Ectodermal cell (in vitro differentiated cells): ENCODE data around the gene TYW1B.
"Not testable (repeated sequence)": the region's sequence is repeated elsewhere in the genome, so short reads cannot be mapped to it uniquely, and the experiment has no call there.

Experiments
- H3K27ac ChIP-seq: 2 replicates; pipeline ENCODE4 v1.7.0; 2013; ENCODE audit warnings: mild to moderate bottlenecking, low read depth, low read length; ENCODE audit not compliant: insufficient read depth, poor library complexity, severe bottlenecking
- H3K27me3 ChIP-seq: 2 replicates; pipeline ENCODE4 v1.7.0; 2013; ENCODE audit warnings: mild to moderate bottlenecking, low read length; ENCODE audit not compliant: insufficient read depth, control insufficient read depth, poor library complexity, severe bottlenecking
- H3K36me3 ChIP-seq: one replicate; pipeline ENCODE4 v1.7.0; 2013; ENCODE audit warnings: low read length; ENCODE audit not compliant: control insufficient read depth, insufficient read depth
- H3K4me1 ChIP-seq: one replicate; pipeline ENCODE4 v1.7.0; 2013; ENCODE audit warnings: low read length; ENCODE audit not compliant: control insufficient read depth, insufficient read depth
- H3K4me3 ChIP-seq: 2 replicates; pipeline ENCODE4 v1.7.0; 2013; ENCODE audit warnings: low read depth, low read length, control low read depth; ENCODE audit not compliant: insufficient read depth
- H3K9me3 ChIP-seq: 2 replicates; pipeline ENCODE4 v1.7.0; 2013; ENCODE audit warnings: mild to moderate bottlenecking, low read length, moderate library complexity; ENCODE audit not compliant: control insufficient read depth
- WGBS, 2 experiments: methylation state at CpG; one replicate each; pipeline ENCODE4 v1.1.7; 2013; ENCODE audit warnings: missing lambda C conversion rate in 2 of 2; 5-methylcytosine and 5-hydroxymethylcytosine counted together

TYW1B gene

DNA sequence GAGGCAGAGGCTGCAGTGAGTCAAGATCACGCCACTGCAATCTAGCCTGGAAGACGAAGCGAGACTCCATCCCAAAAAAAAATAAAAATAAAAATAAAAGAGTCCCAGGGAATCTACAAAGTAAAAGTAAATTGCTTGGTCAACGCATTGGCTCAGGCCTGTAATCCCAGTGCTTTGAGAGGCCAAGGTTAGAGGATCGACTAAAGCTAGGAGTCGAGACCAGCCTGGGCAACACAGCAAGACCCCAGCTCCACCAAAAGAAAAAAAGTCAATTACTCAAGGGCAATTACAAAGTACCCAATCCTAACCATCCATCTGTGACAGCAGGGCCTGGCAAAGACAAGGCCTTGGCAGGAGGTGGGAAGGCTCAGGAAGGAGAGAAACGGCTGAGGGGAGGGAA, 288.3 kb downstream of the TYW1B start:
- WGBS, 2 experiments, result 78 to 93% methylated on average over 5 to 7 of the region's 7 CpGs
- Histone ChIP-seq H3K4me3 (no peak overlapping the region), H3K27ac (no peak overlapping the region)

DNA sequence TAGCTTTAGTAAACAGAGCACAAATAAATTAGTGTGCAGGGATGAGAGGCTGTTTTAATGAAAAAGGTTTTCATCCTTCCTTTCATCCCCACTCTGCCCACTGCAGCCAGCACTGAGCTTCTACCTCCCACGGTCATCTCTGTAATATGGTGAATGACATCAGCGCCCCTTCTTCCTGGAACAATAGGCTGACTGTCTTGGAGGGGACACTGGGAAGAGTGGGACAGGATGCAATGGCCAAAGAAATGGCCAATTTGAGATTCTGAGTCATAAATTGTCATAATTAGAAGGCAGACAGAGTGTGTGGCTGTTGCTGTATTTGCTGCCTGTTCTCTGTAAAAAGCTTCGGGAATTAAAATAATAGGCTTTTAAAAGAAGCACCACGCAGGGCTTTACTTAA, 289.1 kb downstream of the TYW1B start:
- no peak overlapping the region for H3K27ac ChIP-seq

More for the DNA sequence above, 288.3 kb downstream of the TYW1B start:
- H3K9me3 ChIP-seq, result no peaks in the 10 kb centered on the region
- no peaks in the 10 kb centered on the region for H3K36me3 ChIP-seq
- no peaks in the 10 kb centered on the region for H3K4me1 ChIP-seq
- H3K27me3 ChIP-seq, result no peaks in the 10 kb centered on the region

DNA sequence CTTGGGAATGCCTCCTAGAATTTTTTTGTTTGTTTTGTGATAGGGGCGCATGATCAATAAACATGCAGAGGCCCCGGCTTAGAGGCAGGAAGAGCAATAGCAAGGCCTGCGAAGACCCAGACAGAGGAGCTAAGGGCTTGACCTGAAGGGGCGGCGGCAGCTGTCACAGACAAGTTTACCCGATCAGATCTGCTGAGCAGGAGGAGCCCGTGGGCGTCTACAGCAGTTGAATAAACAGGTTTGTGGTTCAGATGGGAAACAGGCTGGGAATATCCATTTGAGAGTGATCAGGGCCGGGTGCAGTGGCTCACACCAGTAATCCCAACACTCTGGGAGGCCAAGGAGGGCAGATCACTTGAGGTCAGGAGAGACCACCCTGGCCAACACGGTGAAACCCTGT, 289.9 kb downstream of the TYW1B start:
- H3K4me1 ChIP-seq, result no peaks in the 10 kb centered on the region
- H3K36me3 ChIP-seq, result no peaks in the 10 kb centered on the region
- 89 to 90% methylated on average over 10 of the region's 10 CpGs for WGBS, 2 experiments
- H3K27ac ChIP-seq, result no peak overlapping the region
- H3K9me3 ChIP-seq, result no peaks in the 10 kb centered on the region
- H3K27me3 ChIP-seq, result no peaks in the 10 kb centered on the region
- H3K4me3 ChIP-seq, result no peak overlapping the region

More for the DNA sequence above, 289.1 kb downstream of the TYW1B start:
- no peaks in the 10 kb centered on the region for H3K27me3 ChIP-seq
- 88 to 89% methylated on average over 4 of the region's 4 CpGs for WGBS, 2 experiments
- H3K4me3 ChIP-seq, result no peak overlapping the region
- H3K36me3 ChIP-seq, result no peaks in the 10 kb centered on the region
- H3K9me3 ChIP-seq, result no peaks in the 10 kb centered on the region
- H3K4me1 ChIP-seq, result no peaks in the 10 kb centered on the region

GRCh38 chr7:72536038-72536437, 292.0 kb downstream of the TYW1B start:
- 83 to 100% methylated on average over 1 to 2 of the region's 2 CpGs for WGBS, 2 experiments
- not testable (repeated sequence) for H3K4me3 ChIP-seq, H3K9me3 ChIP-seq, H3K36me3 ChIP-seq, H3K4me1 ChIP-seq, H3K27me3 ChIP-seq, H3K27ac ChIP-seq

DNA sequence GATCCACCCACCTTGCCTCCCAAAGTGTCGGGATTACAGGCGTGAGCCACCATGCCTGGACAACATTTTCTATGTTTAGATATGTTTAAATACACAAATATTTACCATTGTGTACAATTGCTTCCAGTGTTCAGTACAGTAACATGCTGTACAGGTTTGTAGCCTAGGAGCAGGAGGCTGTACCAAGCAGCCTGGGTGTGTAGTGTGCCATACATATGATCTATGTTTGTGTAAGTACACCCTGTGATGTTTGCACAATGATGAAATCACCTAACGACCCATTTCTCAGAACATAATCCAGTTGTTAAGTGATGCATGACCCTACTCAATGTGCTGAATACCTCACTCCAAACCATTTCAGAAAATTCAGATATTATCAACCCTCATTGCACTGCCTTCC, 297.0 kb downstream of the TYW1B start:
- not testable (repeated sequence) for H3K9me3 ChIP-seq, H3K4me1 ChIP-seq, H3K27ac ChIP-seq, H3K36me3 ChIP-seq, H3K27me3 ChIP-seq, H3K4me3 ChIP-seq
- 80 to 100% methylated on average over 1 to 2 of the region's 3 CpGs for WGBS, 2 experiments
